NCI-H2029 (cell line): ENCODE data around the gene SHROOM2.

Source experiments
- DNase-seq: peaks from one replicate; lab custom pipeline; 2025; lab: John Stamatoyannopoulos, UW

SHROOM2 gene

GRCh38 chrX:9895225-9895912 lies 109.1 kb downstream of the SHROOM2 start:
- no peak for DNase-seq

- no peak for DNase-seq
Measured at GRCh38 chrX:9897761-9898161, 111.5 kb downstream of the SHROOM2 start.

GRCh38 chrX:9899640-9900111 lies 113.4 kb downstream of the SHROOM2 start:
- DNase-seq = no peak

GRCh38 chrX:9902656-9903055 lies 116.4 kb downstream of the SHROOM2 start:
- DNase-seq = no peak

GRCh38 chrX:9903146-9903545 lies 116.9 kb downstream of the SHROOM2 start:
- no peak for DNase-seq

GRCh38 chrX:9905288-9905687 lies 119.1 kb downstream of the SHROOM2 start:
- no peak for DNase-seq

GRCh38 chrX:9905721-9906120 lies 119.5 kb downstream of the SHROOM2 start:
- no peak for DNase-seq

GRCh38 chrX:9906919-9907318 lies 120.7 kb downstream of the SHROOM2 start:
- DNase-seq = no peak

- no peak for DNase-seq
Measured at GRCh38 chrX:9907645-9908387, 121.6 kb downstream of the SHROOM2 start.

- DNase-seq = no peak
Measured at GRCh38 chrX:9909254-9909653, 123.0 kb downstream of the SHROOM2 start.

GRCh38 chrX:9911487-9911886 lies 125.3 kb downstream of the SHROOM2 start:
- no peak for DNase-seq

GRCh38 chrX:9912351-9913145 lies 126.3 kb downstream of the SHROOM2 start:
- no peak for DNase-seq

- no peak for DNase-seq
Measured at GRCh38 chrX:9913146-9913433, 126.9 kb downstream of the SHROOM2 start.

GRCh38 chrX:9917861-9918260 lies 131.6 kb downstream of the SHROOM2 start:
- no peak for DNase-seq

GRCh38 chrX:9919632-9920172 lies 133.5 kb downstream of the SHROOM2 start:
- no peak for DNase-seq

GRCh38 chrX:9921407-9921806 lies 135.2 kb downstream of the SHROOM2 start:
- no peak for DNase-seq

- DNase-seq = no peak
Measured at GRCh38 chrX:9923357-9923756, 137.1 kb downstream of the SHROOM2 start.

GRCh38 chrX:9926002-9926401 lies 139.8 kb downstream of the SHROOM2 start:
- DNase-seq = no peak

- no peak for DNase-seq
Measured at GRCh38 chrX:9927698-9928482, 141.7 kb downstream of the SHROOM2 start.

- DNase-seq = no peak
Measured at GRCh38 chrX:9935436-9935835, 149.2 kb downstream of the SHROOM2 start.

GRCh38 chrX:9937761-9938160 lies 151.5 kb downstream of the SHROOM2 start:
- DNase-seq = no peak

- DNase-seq = no peak
Measured at GRCh38 chrX:9938516-9938915, 152.3 kb downstream of the SHROOM2 start.
